K562 (cell line): ENCODE data around the gene RPRML.

ENCODE experiments used
- CAMTA2 ChIP-seq: fragments of 250-450 bp; sonication (Bioruptor Pico); conservative IDR thresholded peaks from 2 replicates; pipeline ENCODE4 v1.5.1; 2022
- CTCF ChIP-seq, 3 experiments: IDR thresholded peaks in 2 of 3; conservative IDR thresholded peaks in 1 of 3; 2 replicates each; pipeline ENCODE4 v1.5.1; 2011 to 2012; ENCODE audit warnings: low read length in 3 of 3, mild to moderate bottlenecking in 3 of 3, control low read depth in 2 of 3, improper control_type of control experiment in 1 of 3, inconsistent platforms in 1 of 3, low read depth in 1 of 3, mixed read lengths in 1 of 3, moderate library complexity in 1 of 3; ENCODE audit not compliant: insufficient read depth in 2 of 3
- FOXA1 ChIP-seq: fragments of 450-650 bp; IDR thresholded peaks from 2 replicates; pipeline ENCODE4 v1.6.1; 2016; ENCODE audit warnings: mild to moderate bottlenecking, borderline replicate concordance
- FOXA3 ChIP-seq, 2 experiments: fragments of 450-650 bp in 1 of 2; sonication (generic) in 1 of 2; formaldehyde crosslinking; IDR thresholded peaks in 1 of 2; conservative IDR thresholded peaks in 1 of 2; 2 replicates each; pipeline versions ENCODE4 v1.4.0 to v1.8.0; 2020 to 2022; ENCODE audit warnings: mild to moderate bottlenecking in 2 of 2, missing genetic modification reagents in 1 of 2
- FOXK2 ChIP-seq, 2 experiments: fragments of 450-650 bp; IDR thresholded peaks in 1 of 2; conservative IDR thresholded peaks in 1 of 2; 2 replicates each; pipeline ENCODE4 v1.6.1; 2016; ENCODE audit warnings: low read depth in 2 of 2, mild to moderate bottlenecking in 1 of 2
- FOXM1 ChIP-seq, 2 experiments: fragments of 450-650 bp in 1 of 2; sonication (generic) in 1 of 2; formaldehyde crosslinking in 1 of 2; IDR thresholded peaks; 2 replicates each; pipeline versions ENCODE4 v1.6.1 to v1.9.0; 2017 to 2022; ENCODE audit warnings: low read depth in 2 of 2, mild to moderate bottlenecking in 2 of 2, missing genetic modification reagents in 1 of 2, moderate library complexity in 1 of 2
- MEF2D ChIP-seq: conservative IDR thresholded peaks from 2 replicates; pipeline ENCODE4 v1.6.1; 2016; ENCODE audit warnings: low read depth, missing genetic modification characterization, missing compliant biosample characterization
- NR2C2 ChIP-seq, 2 experiments: fragments of 200-800 bp in 1 of 2; sonication (Bioruptor generic) in 1 of 2; sonication (generic) in 1 of 2; formaldehyde crosslinking in 1 of 2; IDR thresholded peaks; 2 replicates each; pipeline versions ENCODE4 v1.6.1 to v1.8.0; 2016 to 2022; ENCODE audit warnings: mild to moderate bottlenecking in 1 of 2, missing compliant biosample characterization in 1 of 2, missing genetic modification characterization in 1 of 2, missing genetic modification reagents in 1 of 2
- RNF2 ChIP-seq: sonication (generic); IDR thresholded peaks from 2 replicates; pipeline ENCODE4 v1.6.1; 2016
- RUNX1 ChIP-seq: sonication (generic); IDR thresholded peaks from 2 replicates; pipeline ENCODE4 v1.6.1; 2016; ENCODE audit warnings: antibody characterized with exemption, low read depth
- SIN3A ChIP-seq, 2 experiments: fragments of 150-350 bp in 1 of 2; IDR thresholded peaks; 2 replicates each; pipeline ENCODE4 v1.6.1; 2011 to 2016; ENCODE audit warnings: borderline replicate concordance in 2 of 2, low read depth in 2 of 2, low read length in 2 of 2, mild to moderate bottlenecking in 2 of 2, moderate library complexity in 2 of 2; ENCODE audit not compliant: control insufficient read depth in 1 of 2
- SNAPC5 ChIP-seq: fragments of 250-450 bp; sonication (Bioruptor Pico); IDR thresholded peaks from 2 replicates; pipeline ENCODE4 v1.8.0; 2021; ENCODE audit warnings: moderate library complexity, mild to moderate bottlenecking, inconsistent platforms
- ZNF24 ChIP-seq: fragments of 450-650 bp; IDR thresholded peaks from 2 replicates; pipeline ENCODE4 v1.6.1; 2016
- ZNF274 ChIP-seq: IDR thresholded peaks from 2 replicates; pipeline ENCODE4 v1.6.1; 2011; ENCODE audit warnings: low read depth, mild to moderate bottlenecking, low read length, moderate library complexity, borderline replicate concordance

GRCh38 chr17:46950997-46951621, 27.9 kb downstream of the RPRML start:
- TF ChIP-seq ZNF24: no peak
- no peak for TF ChIP-seq FOXA3 (CRISPR knock-in tag; conservative IDR thresholded peaks at IDR 0.05 in 1 of 2, IDR thresholded peaks at IDR 0.05 in 1 of 2)
- TF ChIP-seq FOXA1: no peak
- TF ChIP-seq CTCF (IDR thresholded peaks at IDR 0.05 in 2 of 3, conservative IDR thresholded peaks at IDR 0.05 in 1 of 3; ENCODE audit: insufficient read depth in 2 of 3, low read depth in 1 of 3, low read length in 3 of 3): no peak
- no peak for TF ChIP-seq CAMTA2 (CRISPR knock-in tag)
- no peak for TF ChIP-seq RUNX1
- no peak for TF ChIP-seq ZNF274
- no peak for TF ChIP-seq RNF2
- no peak for TF ChIP-seq FOXK2 (conservative IDR thresholded peaks at IDR 0.05 in 1 of 2, IDR thresholded peaks at IDR 0.05 in 1 of 2; ENCODE audit: low read depth in 2 of 2)
- no peak for TF ChIP-seq MEF2D (tag)
- no peak for TF ChIP-seq FOXM1 (IDR thresholded peaks at IDR 0.05; ENCODE audit: low read depth)
- TF ChIP-seq FOXM1 (CRISPR knock-in tag; IDR thresholded peaks at IDR 0.05; ENCODE audit: low read depth): no peak
- no peak for TF ChIP-seq SNAPC5
- TF ChIP-seq SIN3A (IDR thresholded peaks at IDR 0.05; ENCODE audit: borderline replicate concordance in 2 of 2, control insufficient read depth in 1 of 2, low read depth in 2 of 2, low read length in 2 of 2): no peak
- TF ChIP-seq NR2C2 (CRISPR knock-in tag; IDR thresholded peaks at IDR 0.05): no peak
- TF ChIP-seq NR2C2 (tag; IDR thresholded peaks at IDR 0.05): no peak
